Fibroblast of skin of scalp (primary cell): ENCODE data around the gene ENPP1. TPM values are rescaled to one million over a fixed set of nuclear protein-coding genes. Genes with fewer than 3 reads are reported as not detected.

Experiments
- DNase-seq: peaks from one replicate; pipeline ENCODE4 v3.0.0-alpha.2; 2013
- polyA plus RNA-seq, 2 experiments: library from polyadenylated mRNA; unstranded; fragments of 120-200 nt; gene quantifications; one replicate each; pipeline ENCODE4 v1.2.1, GENCODE V29; 2013; ENCODE audit not compliant: insufficient read length in 2 of 2

Gene ENPP1
- polyA plus RNA-seq (2013, experiment 1 of 2; ENCODE audit: insufficient read length): 3.1 TPM
- polyA plus RNA-seq (2013, experiment 2 of 2; ENCODE audit: insufficient read length): 3.5 TPM

GRCh38 chr6:131807644-131808459 is at the start of gene ENPP1:
ENPP1 (plus strand) TSS chr6:131808020; CDS start chr6:131808036, 16 bp downstream.
- peak; percentile 67 for DNase-seq

- no peak for DNase-seq
Observed at GRCh38 chr6:131758920-131759319, 48.9 kb upstream of the ENPP1 start.

GRCh38 chr6:131761060-131761761 is 46.6 kb upstream of the ENPP1 start:
- peak; percentile 27 for DNase-seq

GRCh38 chr6:131761762-131762067 is 46.1 kb upstream of the ENPP1 start:
- DNase-seq: no peak

- DNase-seq: peak; percentile 44
Observed at GRCh38 chr6:131762984-131763383, 44.8 kb upstream of the ENPP1 start.

- no peak for DNase-seq
Observed at GRCh38 chr6:131763749-131764148, 44.1 kb upstream of the ENPP1 start.

- no peak for DNase-seq
Observed at GRCh38 chr6:131764350-131764749, 43.5 kb upstream of the ENPP1 start.

GRCh38 chr6:131765081-131765803 is 42.6 kb upstream of the ENPP1 start:
- peak; percentile 67 for DNase-seq

GRCh38 chr6:131765804-131766135 is 42.0 kb upstream of the ENPP1 start:
- DNase-seq: no peak

- DNase-seq: no peak
Observed at GRCh38 chr6:131766631-131767030, 41.2 kb upstream of the ENPP1 start.

- no peak for DNase-seq
Observed at GRCh38 chr6:131768964-131769363, 38.9 kb upstream of the ENPP1 start.

- DNase-seq: no peak
Observed at GRCh38 chr6:131769385-131770141, 38.3 kb upstream of the ENPP1 start.

GRCh38 chr6:131770776-131771175 is 37.0 kb upstream of the ENPP1 start:
- DNase-seq: no peak

- DNase-seq: no peak
Observed at GRCh38 chr6:131773284-131773950, 34.4 kb upstream of the ENPP1 start.

GRCh38 chr6:131775886-131776285 is 31.9 kb upstream of the ENPP1 start:
- no peak for DNase-seq

GRCh38 chr6:131776985-131777384 is 30.8 kb upstream of the ENPP1 start:
- no peak for DNase-seq

- DNase-seq: no peak
Observed at GRCh38 chr6:131778169-131778568, 29.7 kb upstream of the ENPP1 start.

GRCh38 chr6:131779304-131779703 is 28.5 kb upstream of the ENPP1 start:
- no peak for DNase-seq

GRCh38 chr6:131780600-131780999 is 27.2 kb upstream of the ENPP1 start:
- DNase-seq: no peak

GRCh38 chr6:131781687-131782086 is 26.1 kb upstream of the ENPP1 start:
- no peak for DNase-seq

GRCh38 chr6:131782764-131783163 is 25.1 kb upstream of the ENPP1 start:
- no peak for DNase-seq

GRCh38 chr6:131784561-131784960 is 23.3 kb upstream of the ENPP1 start:
- peak; percentile 40 for DNase-seq
